NCI-H1092 treated with DMSO at 0.1 percent for 48 hours (cell line): ENCODE measurements around the gene CHTF8.
"Not testable (repeated sequence)": the region's sequence is repeated elsewhere in the genome, so short reads cannot be mapped to it uniquely, and the experiment has no call there.

ENCODE experiments used
- DNase-seq: peaks from one replicate; lab custom pipeline; 2025; lab: John Stamatoyannopoulos, UW

CHTF8 gene

DNA sequence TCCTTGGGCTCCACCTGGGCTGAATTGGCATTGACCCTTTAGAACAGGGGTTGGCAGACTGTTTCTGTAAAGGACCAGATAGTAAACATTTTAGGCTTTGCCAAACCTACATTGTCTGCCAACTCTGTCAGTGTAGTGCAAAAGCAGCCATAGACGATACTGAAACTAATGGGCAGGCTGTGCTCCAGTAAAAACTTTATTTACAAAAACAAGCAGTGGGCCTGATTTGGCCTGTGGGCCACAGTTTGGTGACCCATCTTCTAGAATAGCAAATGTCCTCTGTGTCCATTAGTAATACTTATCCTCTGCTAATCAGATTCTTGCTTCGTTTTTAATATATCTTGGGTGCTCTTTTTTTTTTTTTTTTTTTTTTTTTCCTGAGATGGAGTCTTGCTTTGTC is 6.2 kb upstream of the CHTF8 start:
- DNase-seq: no peak

DNA sequence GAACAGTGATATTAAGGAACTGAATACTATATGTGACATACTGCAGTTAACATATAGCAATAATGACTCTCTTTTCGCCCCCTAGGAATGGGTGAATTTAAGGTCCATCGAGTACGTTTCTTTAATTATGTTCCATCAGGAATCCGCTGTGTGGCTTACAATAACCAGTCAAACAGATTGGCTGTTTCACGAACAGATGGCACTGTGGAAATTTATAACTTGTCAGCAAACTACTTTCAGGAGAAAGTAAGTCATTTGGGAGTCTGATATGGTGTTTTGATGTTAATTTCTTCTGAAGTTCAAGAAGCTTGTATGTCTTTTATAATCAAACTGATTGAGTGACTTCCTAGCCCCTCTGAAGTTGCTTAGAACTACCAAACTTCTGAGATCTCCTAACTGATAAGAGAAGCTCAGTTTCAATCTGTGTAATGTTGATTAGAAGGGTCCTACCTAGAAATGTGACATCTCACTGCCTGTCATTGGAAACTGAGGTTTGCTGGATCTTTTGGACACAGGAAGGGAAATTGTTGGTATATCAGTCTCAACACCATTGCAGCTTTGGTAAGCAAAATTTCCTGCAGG is 1.1 kb upstream of the CHTF8 start:
- no peak for DNase-seq

DNA sequence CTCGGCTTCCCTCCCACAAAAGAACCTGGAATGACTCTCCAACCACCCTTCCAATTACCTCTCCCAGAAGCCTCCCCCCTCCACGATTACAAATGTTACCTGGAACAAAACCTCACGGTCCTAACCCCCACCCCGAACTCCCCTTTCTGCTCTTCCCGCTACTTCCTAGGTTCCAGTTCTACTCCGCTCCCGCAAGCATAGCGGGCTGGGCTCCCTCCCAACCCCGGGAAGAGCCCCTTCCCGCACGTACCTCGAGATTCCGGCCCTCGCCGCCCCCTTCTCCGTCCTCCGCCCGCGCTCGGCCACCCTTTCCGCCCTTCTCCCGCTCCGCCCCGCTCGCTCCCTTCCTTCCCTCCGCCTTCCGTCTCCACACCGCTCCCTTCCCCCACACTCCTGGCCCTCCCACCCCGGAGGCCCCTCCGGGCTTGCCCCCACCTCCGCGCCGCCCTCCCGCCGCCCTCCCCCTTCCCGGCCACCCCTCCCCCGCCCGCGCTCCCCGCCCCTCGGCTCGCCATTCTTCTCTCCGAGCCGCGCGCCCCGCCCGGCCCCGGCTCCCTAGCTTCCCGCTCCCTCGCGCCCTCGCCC is 457 bp downstream of the CHTF8 start:
- peak; percentile 80 for DNase-seq

DNA sequence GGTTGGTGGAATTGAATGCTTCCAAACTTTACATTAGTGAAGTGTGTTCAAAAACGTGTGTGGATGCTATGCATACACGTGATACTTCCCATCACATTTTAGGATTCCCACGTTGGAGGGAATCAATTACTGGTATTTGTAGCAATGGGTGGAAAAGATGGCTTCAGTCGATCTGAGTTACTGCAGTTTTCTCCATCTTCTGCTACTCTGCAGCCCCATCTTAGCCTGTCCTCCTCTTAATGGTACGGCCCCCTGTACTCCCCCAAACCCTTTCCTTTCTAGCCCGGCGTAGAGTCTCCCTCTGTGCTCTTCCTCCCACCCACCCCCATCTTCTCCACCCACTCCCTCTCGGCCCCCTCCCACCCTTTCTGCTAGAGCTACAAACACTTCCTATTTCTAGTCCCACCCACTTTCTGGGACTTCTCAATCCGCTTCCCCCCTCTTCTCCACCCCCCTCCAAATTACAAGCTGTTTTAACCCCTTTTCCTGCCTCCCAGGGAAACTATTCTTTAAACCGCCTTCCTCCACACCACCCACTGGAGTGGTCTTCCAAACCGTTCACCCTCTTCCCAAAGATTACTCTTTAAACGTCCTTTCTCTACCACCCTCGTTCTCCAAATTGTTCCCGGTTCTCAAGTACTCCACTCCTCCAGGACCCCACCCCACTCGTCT is 1.1 kb downstream of the CHTF8 start:
- DNase-seq: peak; percentile 25

DNA sequence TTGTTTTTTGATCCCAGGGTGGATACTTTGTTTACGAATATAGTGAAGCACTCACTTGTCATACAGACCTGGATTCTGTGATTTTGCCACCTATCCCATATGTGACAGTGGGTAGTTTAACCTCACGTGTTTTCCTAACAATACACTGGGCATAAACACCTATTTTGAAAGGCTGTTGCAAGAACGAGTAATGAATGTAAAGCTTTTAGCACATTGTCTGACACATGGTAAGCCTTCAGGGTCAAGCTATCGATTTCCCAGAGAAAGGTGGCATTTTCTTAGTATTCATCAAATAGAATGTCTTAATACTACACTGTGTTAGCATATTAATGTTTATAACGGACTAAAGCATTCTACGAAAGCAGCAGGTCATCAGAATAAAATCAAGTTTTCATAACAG is 1.9 kb downstream of the CHTF8 start:
- DNase-seq: no peak

DNA sequence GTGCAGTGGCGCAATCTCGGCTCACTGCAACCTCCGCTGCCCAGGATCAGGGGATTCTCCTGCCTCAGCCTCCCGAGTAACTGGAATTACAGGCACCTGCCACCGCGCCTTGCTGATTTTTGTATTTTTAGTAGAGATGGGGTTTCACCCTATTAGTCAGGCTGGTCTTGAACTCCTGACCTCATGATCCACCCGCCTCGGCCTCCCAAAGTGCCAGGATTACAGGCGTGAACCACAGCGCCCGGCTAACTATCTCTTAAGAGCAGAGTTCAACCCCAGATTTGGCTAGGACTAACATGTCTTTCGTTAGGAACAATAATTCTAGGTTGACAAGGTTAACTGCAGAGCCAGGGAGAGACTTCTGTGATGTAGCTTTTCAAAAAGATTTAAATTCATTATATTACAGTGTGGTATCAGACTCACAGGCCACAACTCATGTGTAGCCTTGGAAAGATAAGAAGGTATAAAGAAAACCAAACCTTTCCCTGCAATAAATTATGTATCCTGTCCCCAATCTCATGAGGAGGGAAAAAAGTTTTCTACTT is 4.3 kb downstream of the CHTF8 start:
- DNase-seq: no peak

DNA sequence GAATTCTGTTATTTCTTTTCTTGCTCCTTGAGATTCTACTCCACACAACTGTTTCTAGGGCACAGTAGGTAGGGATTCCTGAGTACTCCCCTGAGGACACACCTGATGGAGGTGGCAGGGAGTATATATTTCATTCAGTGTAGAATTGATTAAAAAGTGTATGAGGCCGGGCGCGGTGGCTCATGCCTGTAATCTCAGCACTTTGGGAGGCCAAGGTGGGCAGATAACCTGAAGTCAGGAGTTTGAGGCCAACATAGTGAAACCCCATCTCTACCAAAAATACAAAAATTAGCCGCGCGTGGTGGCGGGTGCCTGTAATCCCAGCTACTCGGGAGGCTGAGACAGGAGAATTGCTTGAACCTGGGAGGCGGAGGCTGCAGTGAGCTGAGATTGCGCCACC is 5.6 kb downstream of the CHTF8 start:
- not testable (repeated sequence) for DNase-seq

DNA sequence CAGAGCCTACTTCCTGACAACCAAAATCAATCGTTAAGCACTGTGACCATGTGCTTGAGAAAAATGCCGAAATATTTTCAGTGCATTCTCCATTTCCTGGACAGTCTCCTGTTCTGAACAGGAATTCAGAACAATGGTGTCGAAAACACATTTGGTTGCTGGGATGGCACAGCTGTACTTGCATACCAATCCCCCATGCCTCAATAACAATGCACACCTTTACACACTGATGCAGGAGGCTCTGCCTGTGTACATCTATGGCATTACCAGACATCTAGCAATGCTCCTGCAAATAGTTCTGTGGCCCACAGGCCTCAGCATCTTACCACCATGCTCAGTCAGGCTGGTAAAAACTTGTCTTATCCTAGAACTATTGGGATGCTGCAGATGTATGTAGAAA is 6.2 kb downstream of the CHTF8 start:
- DNase-seq: no peak

DNA sequence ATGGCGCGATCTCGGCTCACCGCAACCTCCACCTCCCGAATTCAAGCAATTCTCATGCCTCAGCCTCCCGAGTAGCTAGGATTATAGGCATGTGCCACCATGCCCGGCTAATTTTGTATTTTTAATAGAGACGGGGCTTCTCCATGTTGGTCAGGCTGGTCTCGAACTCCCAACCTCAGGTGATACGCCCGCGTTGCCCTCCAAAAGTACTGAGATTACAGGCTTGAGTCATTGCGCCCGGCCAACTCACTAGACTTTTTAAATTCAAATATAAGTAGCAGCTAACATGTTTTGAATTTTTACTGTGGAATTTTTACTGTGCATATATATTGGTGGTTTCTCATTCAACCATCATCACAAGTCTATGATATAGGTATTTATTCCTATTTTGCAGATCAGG is 7.4 kb downstream of the CHTF8 start:
- not testable (repeated sequence) for DNase-seq

DNA sequence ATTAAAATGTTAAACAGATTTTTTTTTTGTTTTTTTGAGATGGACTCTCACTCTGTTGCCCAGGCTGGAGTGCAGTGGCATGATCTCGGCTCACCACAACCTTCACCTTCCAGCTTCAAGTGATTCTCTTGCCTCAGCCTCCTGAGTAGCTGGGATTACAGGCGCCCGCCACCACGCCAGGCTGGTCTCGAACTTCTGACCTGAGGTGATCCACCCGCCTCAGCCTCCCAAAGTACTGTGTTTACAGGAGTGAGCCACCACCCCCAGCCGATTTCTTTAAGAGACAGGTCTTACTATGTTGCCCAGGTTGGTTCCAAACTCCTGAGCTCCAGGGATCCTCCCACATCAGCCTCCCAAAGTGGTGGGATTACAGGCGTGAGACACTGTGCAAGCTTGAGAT is 8.0 kb downstream of the CHTF8 start:
- DNase-seq: not testable (repeated sequence)

DNA sequence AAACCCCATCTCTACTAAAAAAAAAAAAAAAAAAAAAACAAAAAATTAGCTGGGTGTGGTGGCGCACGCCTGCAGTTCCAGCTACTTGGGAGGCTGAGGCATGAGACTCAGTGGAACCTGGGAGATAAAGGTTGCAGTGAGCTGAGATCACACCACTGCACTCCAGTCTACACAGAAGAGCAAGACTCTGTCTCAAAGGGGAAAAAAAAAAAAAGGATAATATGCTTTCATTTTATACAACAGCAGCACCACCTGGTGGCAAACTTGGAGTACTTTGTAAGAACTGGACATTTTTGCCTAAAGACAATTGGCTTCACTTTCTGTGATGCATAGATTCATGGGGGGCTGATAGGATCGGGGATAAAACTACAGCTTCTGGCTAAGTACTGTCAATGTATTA is 8.5 kb downstream of the CHTF8 start:
- peak; percentile 60 for DNase-seq

DNA sequence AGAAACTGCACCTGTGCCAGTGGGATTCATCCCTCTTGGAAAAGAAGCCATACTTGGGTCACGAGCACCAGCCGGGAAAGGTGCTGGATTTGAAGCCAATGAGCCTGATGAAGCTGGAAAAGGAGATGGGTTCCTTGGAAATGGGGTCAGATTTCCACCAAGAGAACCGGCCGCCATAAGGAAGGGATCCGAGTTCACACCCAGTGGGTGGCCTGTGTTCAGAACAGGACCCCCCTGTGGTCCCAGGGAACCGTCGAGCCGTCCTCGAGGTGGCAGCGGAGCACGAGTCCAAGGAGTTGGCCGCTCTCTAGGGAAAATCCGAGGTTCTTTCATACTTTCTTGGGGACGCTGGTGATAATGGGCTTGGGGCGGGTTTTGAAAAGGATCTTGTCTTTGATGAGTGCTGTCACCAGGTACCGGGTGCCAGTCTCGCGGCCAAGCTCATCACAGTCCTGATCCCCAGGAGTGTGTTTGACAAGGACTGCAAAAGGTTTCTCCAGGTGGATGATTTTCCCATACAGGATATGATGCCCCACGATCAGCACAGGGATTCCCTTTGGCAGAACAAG is 12.2 kb downstream of the CHTF8 start:
- no peak for DNase-seq

DNA sequence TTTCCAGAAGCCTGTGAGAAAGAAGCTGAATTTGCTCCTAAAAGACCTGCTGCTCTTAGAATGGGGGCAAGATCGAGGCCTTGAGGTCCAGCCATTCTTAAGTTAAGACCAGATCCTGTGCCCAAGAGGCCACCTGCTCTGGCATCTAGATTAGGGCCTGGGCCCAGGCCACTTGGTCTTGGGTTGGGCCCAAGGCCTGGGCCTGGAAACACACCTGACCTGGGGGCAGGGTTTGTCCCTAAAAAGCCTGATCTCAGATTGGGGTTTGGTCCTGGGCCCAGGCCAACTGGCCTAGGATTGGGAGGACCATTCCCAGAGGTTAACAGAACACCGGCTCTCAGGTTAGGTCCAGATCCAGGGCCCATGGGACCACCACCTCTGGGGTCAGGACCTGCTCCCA is 12.9 kb downstream of the CHTF8 start:
- no peak for DNase-seq

DNA sequence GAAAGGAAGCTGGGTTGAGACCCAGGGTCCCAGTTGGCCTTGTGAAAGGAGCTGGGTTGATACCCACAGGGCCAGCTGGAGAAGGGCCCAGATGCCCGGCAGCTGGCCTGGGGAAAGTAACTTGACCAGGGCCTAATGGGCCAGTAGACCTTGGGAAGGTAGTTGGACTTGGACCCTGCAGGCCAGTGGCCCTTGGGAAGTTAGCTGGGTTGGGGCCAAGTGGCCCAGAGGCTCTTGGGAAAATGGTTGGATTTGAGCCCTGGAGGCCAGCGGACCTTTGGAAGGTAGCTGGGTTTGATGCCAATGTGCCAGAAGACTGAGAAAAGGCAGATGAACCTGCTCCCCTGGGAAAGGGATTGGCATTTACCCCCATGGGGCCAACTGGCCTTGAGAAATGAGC is 13.4 kb downstream of the CHTF8 start:
- DNase-seq: no peak

DNA sequence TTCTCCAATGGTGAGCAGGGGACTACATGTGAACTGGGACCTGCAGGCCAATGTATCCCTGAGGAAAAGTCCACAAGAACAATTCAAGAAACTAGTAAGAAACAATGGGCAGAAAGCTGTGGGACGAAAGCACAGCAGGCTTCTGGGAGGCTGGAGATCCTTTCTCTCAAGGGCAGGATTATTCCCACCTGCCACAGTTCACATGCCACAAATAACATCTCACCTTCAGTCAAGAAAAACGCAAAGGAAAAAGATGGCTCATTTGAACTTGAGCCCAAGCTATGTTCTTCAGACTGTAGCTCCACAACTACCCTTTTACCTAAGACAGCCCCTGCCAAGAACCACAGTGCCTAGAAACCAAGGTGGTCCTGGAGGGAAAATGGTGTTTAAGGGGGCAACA is 13.9 kb downstream of the CHTF8 start:
- DNase-seq: no peak

DNA sequence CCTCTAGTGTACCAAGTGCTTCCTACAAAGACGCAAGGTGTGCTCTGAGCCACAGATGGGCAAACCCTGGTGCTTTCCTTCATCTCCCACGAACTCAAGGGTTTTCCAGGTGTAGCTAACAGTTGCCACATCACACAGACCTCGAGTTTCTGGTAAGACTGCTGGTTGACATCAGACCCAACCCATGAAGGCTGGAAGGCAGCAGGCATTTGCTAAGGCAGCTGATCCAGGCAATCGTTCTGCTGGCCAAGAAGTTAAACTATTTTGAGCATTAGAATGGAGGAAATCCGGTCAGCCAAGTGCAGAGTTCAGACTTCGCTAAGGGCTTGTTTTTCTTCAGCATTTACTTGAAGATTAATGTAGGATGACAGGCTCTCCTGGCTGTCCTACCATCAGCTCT is 15.5 kb downstream of the CHTF8 start:
- no peak for DNase-seq

DNA sequence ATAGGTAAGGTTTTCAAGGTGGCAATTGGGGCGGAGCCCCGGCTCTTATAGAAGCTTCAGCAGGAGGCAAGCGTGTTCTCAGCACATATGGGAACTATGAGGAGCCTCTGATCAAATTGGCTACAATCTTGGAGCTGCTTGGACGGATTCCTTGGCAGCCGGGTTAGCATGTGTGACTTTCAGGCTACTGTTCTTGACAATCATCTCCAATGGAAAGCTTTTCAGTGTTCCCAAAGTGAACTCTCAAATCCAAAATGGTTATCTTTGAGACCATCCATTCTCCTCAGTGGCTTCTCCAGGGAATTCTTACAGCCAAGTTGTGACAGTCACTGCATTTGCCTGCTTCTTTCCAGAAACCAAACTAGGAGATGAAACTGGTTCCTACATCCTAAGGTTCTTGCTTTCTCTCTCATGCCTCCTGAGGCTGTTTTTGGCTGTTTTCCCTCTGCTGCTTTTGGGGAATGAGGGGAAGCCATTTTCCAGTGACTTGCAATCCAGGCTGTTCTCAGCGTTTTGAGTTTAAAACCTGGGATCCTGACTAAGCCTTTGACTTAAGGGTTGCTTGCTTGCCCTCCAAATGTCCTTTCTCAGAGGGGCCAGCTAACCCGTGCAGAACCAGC is 16.0 kb downstream of the CHTF8 start:
- no peak for DNase-seq

DNA sequence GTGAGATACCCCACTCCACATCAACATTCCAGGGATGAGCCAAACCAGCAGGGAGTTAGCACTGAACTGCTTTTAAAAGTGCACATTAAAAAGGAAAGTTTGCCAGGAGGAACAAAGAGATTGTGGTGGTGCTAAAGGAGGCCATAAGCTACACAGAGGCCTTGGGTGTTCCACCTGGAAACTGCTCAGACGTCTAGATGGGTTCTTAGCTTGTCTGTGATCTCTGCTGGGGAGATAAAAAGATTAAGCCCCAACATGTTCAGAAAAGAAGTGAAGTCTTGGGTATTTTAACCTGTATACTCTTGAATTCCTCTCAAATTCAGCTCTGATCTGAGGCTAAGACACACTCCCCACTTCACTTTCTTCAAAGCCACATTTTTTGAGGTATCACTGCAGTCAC is 16.6 kb downstream of the CHTF8 start:
- no peak for DNase-seq

DNA sequence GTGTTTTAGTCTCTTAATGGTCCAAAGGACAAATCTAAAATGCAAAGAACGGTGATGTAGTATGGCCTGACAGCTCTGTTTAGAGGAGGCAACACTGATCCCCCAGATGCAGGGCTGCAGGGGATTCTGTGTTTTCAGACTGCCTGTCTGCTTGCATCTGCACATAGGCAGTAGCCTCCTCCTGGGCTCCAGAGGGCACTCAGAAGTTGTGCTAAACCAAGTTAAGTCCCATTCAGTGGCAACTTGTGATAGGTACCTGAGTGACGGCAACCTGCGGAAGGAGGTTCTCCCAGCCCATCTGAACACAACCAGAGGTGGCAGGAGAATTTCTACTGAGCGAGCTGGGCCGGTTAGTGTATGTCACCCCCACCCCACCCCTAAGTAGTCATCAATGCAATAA is 17.0 kb downstream of the CHTF8 start:
- no peak for DNase-seq

DNA sequence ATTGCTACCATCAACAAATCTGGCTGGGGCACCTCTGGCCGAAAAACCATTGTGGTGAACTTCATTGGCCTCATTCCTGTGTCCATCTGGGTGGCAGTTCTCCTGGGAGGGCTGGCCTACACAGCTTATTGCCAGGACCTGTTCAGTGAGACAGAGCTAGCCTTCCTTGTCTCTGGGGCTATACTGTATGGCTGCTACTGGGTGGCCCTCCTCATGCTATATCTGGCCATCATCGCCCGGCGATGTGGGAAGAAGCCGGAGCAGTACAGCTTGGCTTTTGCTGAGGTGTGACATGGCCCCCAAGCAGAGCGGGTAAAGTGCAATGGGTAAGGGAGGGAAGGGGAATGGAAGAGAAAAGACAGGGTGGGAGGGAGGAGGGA is 17.4 kb downstream of the CHTF8 start:
- DNase-seq: no peak

DNA sequence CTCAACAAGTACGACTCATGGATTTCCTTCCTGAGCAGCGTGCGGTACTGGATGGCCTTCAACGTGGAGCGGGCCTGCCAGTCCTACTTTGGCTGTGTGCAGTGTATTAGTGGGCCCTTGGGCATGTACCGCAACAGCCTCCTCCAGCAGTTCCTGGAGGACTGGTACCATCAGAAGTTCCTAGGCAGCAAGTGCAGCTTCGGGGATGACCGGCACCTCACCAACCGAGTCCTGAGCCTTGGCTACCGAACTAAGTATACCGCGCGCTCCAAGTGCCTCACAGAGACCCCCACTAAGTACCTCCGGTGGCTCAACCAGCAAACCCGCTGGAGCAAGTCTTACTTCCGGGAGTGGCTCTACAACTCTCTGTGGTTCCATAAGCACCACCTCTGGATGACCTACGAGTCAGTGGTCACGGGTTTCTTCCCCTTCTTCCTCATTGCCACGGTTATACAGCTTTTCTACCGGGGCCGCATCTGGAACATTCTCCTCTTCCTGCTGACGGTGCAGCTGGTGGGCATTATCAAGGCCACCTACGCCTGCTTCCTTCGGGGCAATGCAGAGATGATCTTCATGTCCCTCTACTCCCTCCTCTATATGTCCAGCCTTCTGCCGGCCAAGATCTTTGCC is 17.9 kb downstream of the CHTF8 start:
- DNase-seq: no peak

DNA sequence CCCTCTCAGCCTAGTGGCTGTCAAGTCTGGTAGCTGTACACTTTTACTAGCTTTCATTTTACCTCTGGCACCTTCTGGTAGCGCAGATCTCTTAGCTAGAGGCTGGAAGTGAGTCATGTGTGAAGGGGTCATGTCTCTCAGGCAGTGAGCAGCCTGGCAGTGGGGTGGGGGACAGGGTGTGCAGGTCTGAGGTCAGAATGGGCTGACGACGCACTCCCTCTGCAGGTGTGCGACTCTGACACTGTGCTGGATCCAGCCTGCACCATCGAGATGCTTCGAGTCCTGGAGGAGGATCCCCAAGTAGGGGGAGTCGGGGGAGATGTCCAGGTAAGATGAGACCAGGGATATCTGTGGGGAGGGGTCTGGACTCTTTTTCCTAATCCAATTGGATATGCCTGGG is 19.2 kb downstream of the CHTF8 start:
- no peak for DNase-seq
